GM21423 (cell line): ENCODE results near the gene ZNF792.
"Not testable (repeated sequence)": the region's sequence is repeated elsewhere in the genome, so short reads cannot be mapped to it uniquely, and the experiment has no call there.

ENCODE experiments used
- ATAC-seq: cut with Tn5 transposase; IDR thresholded peaks from one replicate; pipeline ENCODE4 v1.9.1; 2021; ENCODE audit warnings: mild to moderate bottlenecking, moderate library complexity; ENCODE audit not compliant: unreplicated experiment

The ZNF792 gene

GRCh38 chr19:34998777-34999497, 34.9 kb upstream of the ZNF792 start:
- ATAC-seq, result no peak

- ATAC-seq, result not testable (repeated sequence)
These were observed 34.2 kb upstream of the ZNF792 start for GRCh38 chr19:34998224-34998623.

GRCh38 chr19:34997071-34997617, 33.1 kb upstream of the ZNF792 start:
- no peak for ATAC-seq

- ATAC-seq, result no peak
These were observed 31.5 kb upstream of the ZNF792 start for GRCh38 chr19:34995551-34995950.

- no peak for ATAC-seq
These were observed 30.9 kb upstream of the ZNF792 start for GRCh38 chr19:34994643-34995541.

- no peak for ATAC-seq
These were observed 30.2 kb upstream of the ZNF792 start for GRCh38 chr19:34994286-34994642.

- ATAC-seq, result not testable (repeated sequence)
These were observed 28.6 kb upstream of the ZNF792 start for GRCh38 chr19:34992582-34992981.

- no peak for ATAC-seq
These were observed 27.7 kb upstream of the ZNF792 start for GRCh38 chr19:34991542-34992333.

GRCh38 chr19:34990578-34991192, 26.7 kb upstream of the ZNF792 start:
- ATAC-seq, result no peak

GRCh38 chr19:34989298-34989697, 25.3 kb upstream of the ZNF792 start:
- no peak for ATAC-seq

- ATAC-seq, result no peak
These were observed 24.1 kb upstream of the ZNF792 start for GRCh38 chr19:34988119-34988518.

GRCh38 chr19:34985249-34986022, 21.4 kb upstream of the ZNF792 start:
- ATAC-seq, result no peak

- ATAC-seq, result no peak
These were observed 20.3 kb upstream of the ZNF792 start for GRCh38 chr19:34984287-34984686.

GRCh38 chr19:34983786-34984185, 19.8 kb upstream of the ZNF792 start:
- ATAC-seq, result no peak

- ATAC-seq, result no peak
These were observed 18.2 kb upstream of the ZNF792 start for GRCh38 chr19:34982275-34982674.

GRCh38 chr19:34979819-34980640, 16.0 kb upstream of the ZNF792 start:
- no peak for ATAC-seq

- no peak for ATAC-seq
These were observed 12.6 kb upstream of the ZNF792 start for GRCh38 chr19:34976611-34977010.

- no peak for ATAC-seq
These were observed 11.0 kb upstream of the ZNF792 start for GRCh38 chr19:34975056-34975455.

GRCh38 chr19:34974646-34975045, 10.6 kb upstream of the ZNF792 start:
- ATAC-seq, result no peak
